Activated naive CD8-positive, alpha-beta T cell treated with anti-CD3 and anti-CD28 coated beads, Interleukin-2, amount 10 ng/mL, durations not matched to agents 7 days and 5 days (primary cell): ENCODE measurements around the gene CSH1. TPM values are rescaled to one million over a fixed set of nuclear protein-coding genes. Genes with fewer than 3 reads are reported as not detected.
"Not testable (repeated sequence)": the region's sequence is repeated elsewhere in the genome, so short reads cannot be mapped to it uniquely, and the experiment has no call there.

Experiments used
- ATAC-seq: fragments of 150-1000 bp; cut with Tn5 transposase; one replicate; pipeline ENCODE4 v1.10.0; 2021; ENCODE audit warnings: low read depth, moderate library complexity
- POLR2A ChIA-PET: fragments of 350-600 bp; sonication (Branson Sonifier 250); formaldehyde crosslinking; loops from one replicate; lab custom pipeline; 2021; ENCODE audit warnings: antibody characterized with exemption; lab: Charles Lee
- DNase-seq: peaks from one replicate; pipeline ENCODE4 v3.0.0; 2021
- H3K27ac Mint-ChIP-seq: one replicate; pipeline ENCODE4 v1.8.0; 2022; ENCODE audit warnings: mild to moderate bottlenecking, mixed read lengths
- H3K27me3 Mint-ChIP-seq: one replicate; pipeline ENCODE4 v1.8.0; 2022; ENCODE audit warnings: mild to moderate bottlenecking, moderate library complexity, mixed read lengths
- H3K36me3 Mint-ChIP-seq: one replicate; pipeline ENCODE4 v1.8.0; 2021; ENCODE audit warnings: mild to moderate bottlenecking, mixed read lengths
- H3K4me1 Mint-ChIP-seq: one replicate; pipeline ENCODE4 v1.8.0; 2021; ENCODE audit warnings: mixed read lengths
- H3K4me3 Mint-ChIP-seq: one replicate; pipeline ENCODE4 v1.8.0; 2022; ENCODE audit warnings: mild to moderate bottlenecking, moderate library complexity, mixed read lengths
- H3K9me3 Mint-ChIP-seq: one replicate; pipeline ENCODE4 v1.8.0; 2021; ENCODE audit warnings: mixed read lengths
- total RNA-seq, 2 experiments: library from RNA; stranded (reverse); gene quantifications; one replicate each; pipeline ENCODE4 v1.2.3, GENCODE V29; 2021

CSH1 gene
- not detected for total RNA-seq

DNA sequence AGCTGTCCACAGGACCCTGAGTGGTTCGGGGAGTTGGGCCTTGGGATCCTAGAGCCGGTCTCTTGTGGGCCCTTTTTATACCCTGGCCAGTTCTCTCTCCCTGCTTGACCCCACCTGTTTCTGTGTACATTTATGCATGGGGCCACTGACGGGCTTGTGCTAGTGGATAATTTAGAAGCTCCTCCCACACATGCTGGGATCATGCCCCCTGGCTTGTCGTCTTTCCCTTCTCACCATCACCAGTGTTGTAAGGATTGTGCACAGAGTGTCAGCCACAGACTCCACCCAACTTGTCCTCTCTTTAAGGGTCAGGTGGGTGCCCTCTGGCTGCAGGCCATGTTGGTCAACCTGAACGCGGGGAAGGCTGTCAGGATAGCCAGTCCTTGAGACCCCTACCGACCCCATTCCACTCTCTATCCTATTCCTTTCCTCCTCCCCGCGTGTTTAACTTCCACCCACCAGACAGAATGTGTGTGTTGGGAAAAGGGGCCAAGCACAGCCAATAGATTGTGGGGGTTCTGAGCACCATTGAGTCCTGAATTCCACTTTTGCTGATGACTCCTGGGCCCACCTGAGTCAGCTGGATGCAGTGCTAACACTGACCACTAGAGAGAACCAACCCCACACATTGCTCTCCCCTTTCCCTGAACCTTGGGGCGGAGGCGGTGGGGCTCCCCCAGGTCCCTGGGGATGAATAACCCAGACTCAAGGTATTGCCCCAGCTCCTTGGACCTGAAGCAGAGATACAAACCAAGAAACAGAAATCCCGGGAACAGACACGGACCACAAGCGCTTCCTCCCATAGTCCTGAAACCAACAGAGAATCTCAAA is at the start of gene CSH1:
Gene CSH1 (minus strand): TSS at position 51 of the 831 bp plus-strand sequence. CDS start 63 bp downstream, outside the sequence.
- ATAC-seq, H3K36me3 Mint-ChIP-seq, DNase-seq, H3K4me3 Mint-ChIP-seq, POLR2A ChIA-PET, H3K27ac Mint-ChIP-seq, H3K4me1 Mint-ChIP-seq, H3K9me3 Mint-ChIP-seq: not testable (repeated sequence)
- H3K27me3 Mint-ChIP-seq = peaks cover 29% of the 10 kb centered on the region

DNA sequence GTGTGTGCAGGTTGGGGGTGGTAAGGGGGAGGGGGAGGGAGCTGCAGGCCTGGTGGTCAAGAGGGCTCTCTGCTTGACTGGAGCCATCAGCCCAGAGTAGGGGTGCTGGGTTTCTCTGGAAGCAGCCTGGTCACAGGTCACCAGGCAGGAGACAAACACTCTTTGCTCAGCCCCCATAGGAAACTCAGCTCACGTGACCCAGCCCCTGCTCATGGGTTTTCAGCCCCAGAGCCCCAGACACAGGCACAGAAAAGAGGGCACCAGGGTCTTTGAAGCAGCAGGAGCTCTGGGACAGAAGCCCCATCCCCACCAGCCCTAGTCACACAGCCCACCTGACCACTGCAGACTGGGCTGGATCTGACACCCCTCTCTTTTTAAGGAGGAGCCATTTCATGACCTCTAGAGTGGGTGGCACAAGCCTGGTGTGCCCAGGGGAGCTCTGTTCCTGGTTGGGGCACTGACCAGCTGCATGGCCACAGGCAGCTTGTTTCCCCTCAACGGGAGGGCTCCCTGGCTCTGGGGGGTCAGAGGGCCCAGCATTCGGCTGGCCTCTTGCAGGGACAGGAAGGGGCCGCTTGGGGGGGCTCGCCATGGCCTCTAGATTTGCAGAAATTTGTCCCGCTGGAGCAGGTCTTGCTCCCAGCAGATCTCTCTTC is 49.5 kb upstream of the CSH1 start:
- H3K4me1 Mint-ChIP-seq = peaks cover 7% of the 10 kb centered on the region
- peaks cover 23% of the 10 kb centered on the region for H3K27me3 Mint-ChIP-seq
- H3K36me3 Mint-ChIP-seq = no peaks in the 10 kb centered on the region
- H3K4me3 Mint-ChIP-seq = peak overlapping the region; percentile 83
- POLR2A ChIA-PET = interaction anchor here (1.3 to 2.0 kb wide), 6 partner anchors 10 to 74 kb away, joined by 3 to 11 read pairs (median 6); partner anchors contain the start of genes CD79B, GH1 and ICAM2
- DNase-seq (peak; percentile 52), ATAC-seq (no peak)
- no peaks in the 10 kb centered on the region for H3K9me3 Mint-ChIP-seq
- no peak overlapping the region for H3K27ac Mint-ChIP-seq

- Mint-ChIP-seq H3K27me3 (peaks cover 23% of the 10 kb centered on the region), H3K27ac (no peak overlapping the region), H3K4me3 (no peak overlapping the region), H3K9me3 (no peaks in the 10 kb centered on the region), H3K36me3 (no peaks in the 10 kb centered on the region), H3K4me1 (peaks cover 7% of the 10 kb centered on the region)
- POLR2A ChIA-PET = no interaction called here
- ATAC-seq = no peak
- DNase-seq = no peak
Observed at GRCh38 chr17:63944736-63945499, 48.5 kb upstream of the CSH1 start.

GRCh38 chr17:63943745-63944144 is 47.4 kb upstream of the CSH1 start:
- POLR2A ChIA-PET = no interaction called here
- H3K27ac Mint-ChIP-seq = no peak overlapping the region
- H3K36me3 Mint-ChIP-seq = no peaks in the 10 kb centered on the region
- H3K4me3 Mint-ChIP-seq = no peak overlapping the region
- no peak for DNase-seq
- peaks cover 25% of the 10 kb centered on the region for H3K27me3 Mint-ChIP-seq
- H3K9me3 Mint-ChIP-seq = no peaks in the 10 kb centered on the region
- peaks cover 7% of the 10 kb centered on the region for H3K4me1 Mint-ChIP-seq
- ATAC-seq = no peak

GRCh38 chr17:63942309-63942985 is 46.1 kb upstream of the CSH1 start:
- H3K4me3 Mint-ChIP-seq = no peak overlapping the region
- H3K36me3 Mint-ChIP-seq = no peaks in the 10 kb centered on the region
- no peak for ATAC-seq
- no peaks in the 10 kb centered on the region for H3K9me3 Mint-ChIP-seq
- POLR2A ChIA-PET = interaction anchor here (1.0 kb wide), 1 partner anchor 35 kb away, joined by 3 read pairs; no protein-coding TSS in a partner anchor
- H3K27ac Mint-ChIP-seq = no peak overlapping the region
- DNase-seq = no peak
- H3K4me1 Mint-ChIP-seq = peaks cover 7% of the 10 kb centered on the region
- peaks cover 25% of the 10 kb centered on the region for H3K27me3 Mint-ChIP-seq

- POLR2A ChIA-PET = interaction anchor here (1.0 kb wide), 1 partner anchor 36 kb away, joined by 3 read pairs; no protein-coding TSS in a partner anchor
- H3K27me3 Mint-ChIP-seq = peaks cover 25% of the 10 kb centered on the region
Observed at GRCh38 chr17:63941751-63942150, 45.4 kb upstream of the CSH1 start.

GRCh38 chr17:63941162-63941561 is 44.8 kb upstream of the CSH1 start:
- no peak for ATAC-seq
- Mint-ChIP-seq H3K36me3 (no peaks in the 10 kb centered on the region), H3K27ac (no peak overlapping the region), H3K27me3 (peaks cover 25% of the 10 kb centered on the region), H3K4me1 (peaks cover 3% of the 10 kb centered on the region), H3K4me3 (no peak overlapping the region), H3K9me3 (no peaks in the 10 kb centered on the region)
- POLR2A ChIA-PET = no interaction called here
- no peak for DNase-seq

More at GRCh38 chr17:63941751-63942150, 45.4 kb upstream of the CSH1 start:
- H3K4me1 Mint-ChIP-seq = peaks cover 7% of the 10 kb centered on the region
- no peak overlapping the region for H3K4me3 Mint-ChIP-seq
- no peak overlapping the region for H3K27ac Mint-ChIP-seq
- ATAC-seq (no peak), DNase-seq (no peak)
- H3K36me3 Mint-ChIP-seq = no peaks in the 10 kb centered on the region
- H3K9me3 Mint-ChIP-seq = no peaks in the 10 kb centered on the region

GRCh38 chr17:63940584-63940983 is 44.2 kb upstream of the CSH1 start:
- POLR2A ChIA-PET = no interaction called here
- no peak for DNase-seq

GRCh38 chr17:63939884-63940283 is 43.5 kb upstream of the CSH1 start:
- no peaks in the 10 kb centered on the region for H3K9me3 Mint-ChIP-seq
- DNase-seq (no peak), ATAC-seq (no peak)
- H3K27me3 Mint-ChIP-seq = peaks cover 29% of the 10 kb centered on the region
- H3K36me3 Mint-ChIP-seq = no peaks in the 10 kb centered on the region
- POLR2A ChIA-PET = no interaction called here
- no peak overlapping the region for H3K4me3 Mint-ChIP-seq
- H3K27ac Mint-ChIP-seq = no peak overlapping the region
- H3K4me1 Mint-ChIP-seq = no peaks in the 10 kb centered on the region

More at GRCh38 chr17:63940584-63940983, 44.2 kb upstream of the CSH1 start:
- Mint-ChIP-seq H3K36me3 (no peaks in the 10 kb centered on the region), H3K9me3 (no peaks in the 10 kb centered on the region), H3K27me3 (peaks cover 26% of the 10 kb centered on the region), H3K4me3 (no peak overlapping the region), H3K4me1 (no peaks in the 10 kb centered on the region), H3K27ac (no peak overlapping the region)
- no peak for ATAC-seq

DNA sequence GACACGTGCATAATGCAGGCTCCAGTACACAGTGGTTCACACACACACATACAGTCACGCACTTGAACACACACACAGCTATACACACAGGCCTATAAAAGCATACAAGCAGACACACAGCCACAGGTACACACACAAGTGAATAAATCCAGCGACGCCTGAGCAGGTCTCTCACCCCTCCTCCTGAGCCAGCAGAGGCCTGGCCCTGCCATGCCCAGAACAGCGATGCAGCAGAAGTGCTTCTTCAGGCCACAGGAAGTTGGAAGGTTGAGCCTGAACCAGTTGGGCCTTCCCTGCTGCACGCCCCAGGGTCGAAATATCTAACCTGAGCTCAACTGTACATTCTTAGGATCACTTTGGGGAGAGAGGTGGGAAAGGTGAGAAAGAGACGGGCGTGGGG is 43.0 kb upstream of the CSH1 start:
- DNase-seq (no peak), ATAC-seq (no peak)
- H3K27ac Mint-ChIP-seq = no peak overlapping the region
- peaks cover 28% of the 10 kb centered on the region for H3K27me3 Mint-ChIP-seq
- H3K4me3 Mint-ChIP-seq = no peak overlapping the region
- H3K4me1 Mint-ChIP-seq = no peaks in the 10 kb centered on the region
- H3K9me3 Mint-ChIP-seq = no peaks in the 10 kb centered on the region
- no peaks in the 10 kb centered on the region for H3K36me3 Mint-ChIP-seq
- POLR2A ChIA-PET = no interaction called here

DNA sequence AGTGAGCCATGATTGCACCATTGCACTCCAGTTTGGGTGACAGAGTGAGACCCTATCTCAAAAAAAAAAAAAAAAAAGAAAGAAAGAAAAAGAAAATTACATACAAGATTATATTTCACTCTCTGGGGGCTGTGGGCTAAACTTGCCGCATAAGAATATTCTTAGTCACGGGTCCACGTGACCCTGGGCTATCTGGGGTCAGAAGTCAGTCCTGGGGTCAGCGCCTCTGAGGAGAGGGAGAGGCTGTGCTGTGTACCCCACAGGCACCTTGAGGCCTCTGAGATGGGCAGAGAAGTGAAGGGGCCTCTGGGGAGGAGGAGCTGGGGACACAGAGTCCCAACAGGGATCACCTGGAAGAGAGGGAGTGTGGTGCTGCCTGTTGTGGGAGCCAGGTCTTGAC is 41.5 kb upstream of the CSH1 start:
- H3K9me3 Mint-ChIP-seq = no peaks in the 10 kb centered on the region
- no peaks in the 10 kb centered on the region for H3K36me3 Mint-ChIP-seq
- POLR2A ChIA-PET = interaction anchor here (0.6 kb wide), 1 partner anchor 23 kb away, joined by 3 read pairs; no protein-coding TSS in a partner anchor
- no peak overlapping the region for H3K27ac Mint-ChIP-seq
- peaks cover 21% of the 10 kb centered on the region for H3K27me3 Mint-ChIP-seq
- ATAC-seq (no peak), DNase-seq (no peak)
- no peak overlapping the region for H3K4me3 Mint-ChIP-seq
- H3K4me1 Mint-ChIP-seq = no peaks in the 10 kb centered on the region

- H3K9me3 Mint-ChIP-seq = no peaks in the 10 kb centered on the region
- no peak overlapping the region for H3K27ac Mint-ChIP-seq
- POLR2A ChIA-PET = interaction anchor here (0.6 kb wide), 1 partner anchor 84 kb away, joined by 3 read pairs; no protein-coding TSS in a partner anchor
- peaks cover 3% of the 10 kb centered on the region for H3K4me1 Mint-ChIP-seq
- H3K36me3 Mint-ChIP-seq = no peaks in the 10 kb centered on the region
- H3K27me3 Mint-ChIP-seq = peaks cover 18% of the 10 kb centered on the region
- H3K4me3 Mint-ChIP-seq = no peak overlapping the region
- DNase-seq = no peak
- ATAC-seq = no peak
Observed at GRCh38 chr17:63937319-63937718, 40.9 kb upstream of the CSH1 start.
